Natural killer cell (primary cell): Measurements from ENCODE around the gene NEBL. TPM values are rescaled to one million over a fixed set of nuclear protein-coding genes. Genes with fewer than 3 reads are reported as not detected.

Experiments
- ATAC-seq, 3 donors: fragments of 150-1000 bp in 2 of 3; fragments of 200-7000 bp in 1 of 3; cut with Tn5 transposase; 1 replicate in 1 of 3; 2 replicates in 2 of 3; pipeline ENCODE4 v1.10.0; 2021; ENCODE audit warnings: mild to moderate bottlenecking in 2 of 3, moderate library complexity in 2 of 3
- DNase-seq, 2 donors: peaks; one replicate each; pipeline versions ENCODE4 v3.0.0 to v3.0.0-alpha.2; 2013 to 2021; ENCODE audit warnings: mixed read lengths in 1 of 2
- H3K27ac ChIP-seq: one replicate; pipeline ENCODE4 v1.5.1; 2013; ENCODE audit warnings: mild to moderate bottlenecking, low read length
- H3K27me3 ChIP-seq: one replicate; pipeline ENCODE4 v1.6.1; 2013; ENCODE audit warnings: low read length; ENCODE audit not compliant: control insufficient read depth, insufficient read depth
- H3K36me3 ChIP-seq: one replicate; pipeline ENCODE4 v1.6.1; 2013; ENCODE audit warnings: low read length; ENCODE audit not compliant: control insufficient read depth, insufficient read depth
- H3K4me1 ChIP-seq: one replicate; pipeline ENCODE4 v1.6.1; 2013; ENCODE audit warnings: low read length; ENCODE audit not compliant: control insufficient read depth, insufficient read depth
- H3K4me3 ChIP-seq: one replicate; pipeline ENCODE4 v1.5.1; 2013; ENCODE audit warnings: low read length
- H3K9me3 ChIP-seq: one replicate; pipeline ENCODE4 v1.6.1; 2013; ENCODE audit warnings: low read length; ENCODE audit not compliant: control insufficient read depth, insufficient read depth
- H3K27ac Mint-ChIP-seq, 2 donors: one replicate each; pipeline ENCODE4 v1.8.0; 2022; ENCODE audit warnings: mild to moderate bottlenecking in 2 of 2, mixed read lengths in 2 of 2, moderate library complexity in 1 of 2
- H3K27me3 Mint-ChIP-seq, 2 donors: one replicate each; pipeline ENCODE4 v1.8.0; 2022; ENCODE audit warnings: low read depth in 2 of 2, mixed read lengths in 2 of 2
- H3K36me3 Mint-ChIP-seq: one replicate; pipeline ENCODE4 v1.8.0; 2022; ENCODE audit warnings: mixed read lengths
- H3K4me1 Mint-ChIP-seq, 2 donors: one replicate each; pipeline ENCODE4 v1.8.0; 2022; ENCODE audit warnings: mixed read lengths in 2 of 2
- H3K4me3 Mint-ChIP-seq: one replicate; pipeline ENCODE4 v1.8.0; 2022; ENCODE audit warnings: mild to moderate bottlenecking, moderate library complexity, mixed read lengths
- H3K9me3 Mint-ChIP-seq, 2 donors: one replicate each; pipeline ENCODE4 v1.8.0; 2022; ENCODE audit warnings: mixed read lengths in 2 of 2
- WGBS: methylation state at CpG from one replicate; pipeline ENCODE4 v1.1.7; 2013; ENCODE audit warnings: missing lambda C conversion rate; ENCODE audit not compliant: insufficient coverage; 5-methylcytosine and 5-hydroxymethylcytosine counted together
- intact Hi-C: fragments of 100-400 bp; cut with micrococcal nuclease; formaldehyde crosslinking; loops from one replicate; pipeline ENCODE4 v1.14.2; 2022
- total RNA-seq, 4 donors: library from RNA; stranded (reverse); fragments of 120-200 nt in 1 of 4; gene quantifications; one replicate each; pipeline versions ENCODE4 v1.2.3 to v1.2.4, GENCODE V29; 2013 to 2022
- TF ChIP-seq, protein P1 (sequence below): fragments of 200-600 bp; IDR thresholded peaks from one replicate; pipeline ENCODE4 v1.8.0; 2022; ENCODE audit warnings: antibody characterized with exemption

Gene NEBL
- total RNA-seq, 3 donors from 2014 or later (not counting 1 experiment from before 2014, with no cell fraction given): 1.1 to 1.5 TPM; not detected in 1

DNA sequence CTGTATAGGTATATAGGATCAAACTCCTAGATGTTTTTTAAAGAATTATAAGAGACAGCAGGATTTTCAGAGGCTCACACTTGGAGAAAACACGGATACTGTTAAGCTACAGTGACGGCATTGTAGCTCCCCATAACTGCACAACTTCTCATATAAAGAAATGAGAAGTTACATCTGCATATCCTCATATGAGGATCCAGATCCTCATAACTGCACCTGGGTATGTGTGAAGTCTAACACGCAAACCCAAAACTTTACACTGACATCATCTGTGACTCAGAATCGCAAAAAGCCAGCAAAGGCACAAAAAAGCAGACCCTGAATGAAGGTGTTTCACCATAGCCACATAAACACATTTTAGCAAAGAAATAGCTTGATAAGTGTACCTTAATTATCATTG, 34.1 kb downstream of the NEBL start:
- Histone ChIP-seq H3K27ac (no peak overlapping the region), H3K9me3 (no peaks in the 10 kb centered on the region), H3K4me3 (no peak overlapping the region), H3K27me3 (no peaks in the 10 kb centered on the region), H3K4me1 (no peaks in the 10 kb centered on the region), H3K36me3 (no peaks in the 10 kb centered on the region)
- WGBS: 59% methylated on average over 4 of the region's 4 CpGs
- intact Hi-C loops: no loop called here
- ATAC-seq: no peak
- TF ChIP-seq, protein P1, sequence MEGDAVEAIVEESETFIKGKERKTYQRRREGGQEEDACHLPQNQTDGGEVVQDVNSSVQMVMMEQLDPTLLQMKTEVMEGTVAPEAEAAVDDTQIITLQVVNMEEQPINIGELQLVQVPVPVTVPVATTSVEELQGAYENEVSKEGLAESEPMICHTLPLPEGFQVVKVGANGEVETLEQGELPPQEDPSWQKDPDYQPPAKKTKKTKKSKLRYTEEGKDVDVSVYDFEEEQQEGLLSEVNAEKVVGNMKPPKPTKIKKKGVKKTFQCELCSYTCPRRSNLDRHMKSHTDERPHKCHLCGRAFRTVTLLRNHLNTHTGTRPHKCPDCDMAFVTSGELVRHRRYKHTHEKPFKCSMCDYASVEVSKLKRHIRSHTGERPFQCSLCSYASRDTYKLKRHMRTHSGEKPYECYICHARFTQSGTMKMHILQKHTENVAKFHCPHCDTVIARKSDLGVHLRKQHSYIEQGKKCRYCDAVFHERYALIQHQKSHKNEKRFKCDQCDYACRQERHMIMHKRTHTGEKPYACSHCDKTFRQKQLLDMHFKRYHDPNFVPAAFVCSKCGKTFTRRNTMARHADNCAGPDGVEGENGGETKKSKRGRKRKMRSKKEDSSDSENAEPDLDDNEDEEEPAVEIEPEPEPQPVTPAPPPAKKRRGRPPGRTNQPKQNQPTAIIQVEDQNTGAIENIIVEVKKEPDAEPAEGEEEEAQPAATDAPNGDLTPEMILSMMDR: no peak
- no peaks in the 10 kb centered on the region for H3K4me1 Mint-ChIP-seq
- no peaks in the 10 kb centered on the region for H3K9me3 Mint-ChIP-seq
- H3K27ac Mint-ChIP-seq: no peak overlapping the region
- no peak overlapping the region for H3K4me3 Mint-ChIP-seq
- no peaks in the 10 kb centered on the region for H3K36me3 Mint-ChIP-seq
- DNase-seq: no peak
- H3K27me3 Mint-ChIP-seq: peaks cover 20 to 31% of the 10 kb centered on the region in 2 donors

DNA sequence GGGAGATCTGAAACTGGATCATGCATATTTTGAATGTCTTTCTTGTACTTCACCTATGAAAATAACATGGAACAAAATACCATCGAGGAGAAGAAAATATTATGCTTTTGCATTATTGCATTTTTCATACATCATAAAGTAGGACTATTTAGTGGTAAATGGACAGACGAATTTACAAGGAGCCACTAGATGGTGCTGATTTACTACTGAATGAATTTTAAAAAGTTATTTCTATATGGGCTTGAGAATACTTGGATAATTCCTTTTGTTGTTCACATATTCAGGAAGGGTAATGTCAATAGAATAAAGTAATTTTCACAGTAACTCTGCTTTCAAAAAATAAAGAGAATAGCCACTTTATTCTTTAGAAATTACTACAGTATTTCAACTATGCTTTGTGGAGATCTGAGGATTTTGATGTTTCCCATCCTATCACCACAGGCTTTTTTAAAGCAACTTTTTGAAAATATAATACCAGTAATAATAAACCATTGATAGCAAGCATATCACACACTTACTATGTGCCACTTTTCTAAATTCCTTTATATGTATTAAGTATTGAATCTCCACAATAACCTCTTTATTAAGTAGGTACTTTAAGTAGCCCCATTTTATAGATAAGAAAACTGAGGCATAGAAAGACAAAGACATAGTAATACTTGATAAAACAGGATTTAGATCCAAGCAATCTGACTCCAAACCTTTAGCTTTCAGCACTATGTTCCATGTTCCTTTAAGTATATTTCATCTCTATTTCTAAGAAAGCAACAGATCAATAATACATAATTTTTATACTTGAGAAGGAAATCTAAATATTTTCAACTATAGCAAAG, 38.6 kb downstream of the NEBL start:
- ATAC-seq: no peak
- no peaks in the 10 kb centered on the region for H3K9me3 ChIP-seq
- Mint-ChIP-seq H3K27me3 (peaks cover 9 to 15% of the 10 kb centered on the region in 2 donors), H3K36me3 (no peaks in the 10 kb centered on the region), H3K27ac (no peak overlapping the region), H3K9me3 (no peaks in the 10 kb centered on the region), H3K4me1 (no peaks in the 10 kb centered on the region), H3K4me3 (no peak overlapping the region)
- no peaks in the 10 kb centered on the region for H3K27me3 ChIP-seq
- no CpG with 5 or more reads among the region's 2 CpGs for WGBS
- TF ChIP-seq, protein P1: no peak
- DNase-seq: peak in 1 of 2 donors; percentile 15
- no peaks in the 10 kb centered on the region for H3K4me1 ChIP-seq
- H3K27ac ChIP-seq: no peak overlapping the region
- H3K36me3 ChIP-seq: no peaks in the 10 kb centered on the region
- H3K4me3 ChIP-seq: no peak overlapping the region
- intact Hi-C loops: loop anchor here (5.0 kb wide), 2 partner anchors 1041 to 1446 kb away; partner anchors contain the start of gene PLXDC2

DNA sequence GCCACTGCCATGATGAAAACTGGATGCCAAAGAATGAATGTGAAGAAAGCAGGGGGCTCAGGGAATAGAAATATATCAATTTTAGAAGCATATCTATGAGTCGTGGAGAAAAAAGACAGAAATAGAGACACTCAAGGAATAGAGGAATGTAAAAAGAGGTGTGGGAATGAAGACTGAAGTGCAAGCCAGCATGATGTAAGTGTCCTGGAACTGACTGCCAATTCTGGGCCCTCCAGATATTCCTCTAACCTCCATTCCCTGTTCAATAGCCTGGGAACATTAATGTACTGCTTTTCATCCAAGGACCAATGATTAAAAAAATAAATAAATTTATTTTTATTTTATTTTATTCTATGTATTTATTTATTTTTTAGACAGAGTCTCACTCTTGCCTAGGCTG, 40.6 kb downstream of the NEBL start:
- Mint-ChIP-seq H3K4me1 (no peaks in the 10 kb centered on the region), H3K27ac (no peak overlapping the region), H3K9me3 (no peaks in the 10 kb centered on the region), H3K4me3 (no peak overlapping the region), H3K36me3 (no peaks in the 10 kb centered on the region), H3K27me3 (peaks cover 6 to 11% of the 10 kb centered on the region in 2 donors)
- intact Hi-C loops: loop anchor here (5.0 kb wide), 2 partner anchors 1039 to 1444 kb away; partner anchors contain the start of gene PLXDC2
- no peaks in the 10 kb centered on the region for H3K27me3 ChIP-seq
- H3K4me1 ChIP-seq: no peaks in the 10 kb centered on the region
- TF ChIP-seq, protein P1: no peak
- H3K4me3 ChIP-seq: no peak overlapping the region
- ATAC-seq (no peak), DNase-seq (no peak)
- no peak overlapping the region for H3K27ac ChIP-seq
- no peaks in the 10 kb centered on the region for H3K36me3 ChIP-seq
- 82% methylated on average over 1 of the region's 1 CpG for WGBS
- no peaks in the 10 kb centered on the region for H3K9me3 ChIP-seq
